BLaER1 treated with 17β-estradiol and CSF1 and Interleukin-3, amounts not matched to agents 10 nM and 100 nM (cell line): ENCODE measurements around the gene SLC22A16.

Source experiments
- H3K27ac ChIP-seq, 11 experiments: shearing (Covaris generic); formaldehyde crosslinking; 2 replicates each; pipeline ENCODE4 v1.8.1; 2022
- H3K27me3 ChIP-seq, 11 experiments: shearing (Covaris generic); formaldehyde crosslinking; 2 replicates each; pipeline ENCODE4 v1.8.1; 2022
- H3K36me3 ChIP-seq, 11 experiments: shearing (Covaris generic); formaldehyde crosslinking; 2 replicates each; pipeline ENCODE4 v1.8.1; 2022
- H3K4me1 ChIP-seq, 10 experiments: shearing (Covaris generic); formaldehyde crosslinking; 2 replicates each; pipeline ENCODE4 v1.8.1; 2022
- H3K4me2 ChIP-seq, 11 experiments: shearing (Covaris generic); formaldehyde crosslinking; 2 replicates each; pipeline ENCODE4 v1.8.1; 2022
- H3K4me3 ChIP-seq, 10 experiments: shearing (Covaris generic); formaldehyde crosslinking; 2 replicates each; pipeline ENCODE4 v1.8.1; 2022
- H3K9ac ChIP-seq, 11 experiments: shearing (Covaris generic); formaldehyde crosslinking; 2 replicates each; pipeline ENCODE4 v1.8.1; 2022
- H3K9me3 ChIP-seq, 11 experiments: shearing (Covaris generic); formaldehyde crosslinking; replicated peaks in 1 of 11; 2 replicates each; pipeline ENCODE4 v1.8.1; 2022
- H4K20me1 ChIP-seq, 11 experiments: shearing (Covaris generic); formaldehyde crosslinking; 2 replicates each; pipeline ENCODE4 v1.8.1; 2022
- Cebpa-rat ChIP-seq, 11 experiments: shearing (Covaris generic); IDR thresholded peaks; 2 replicates each; pipeline ENCODE4 v1.8.1; 2022

SLC22A16 gene

DNA sequence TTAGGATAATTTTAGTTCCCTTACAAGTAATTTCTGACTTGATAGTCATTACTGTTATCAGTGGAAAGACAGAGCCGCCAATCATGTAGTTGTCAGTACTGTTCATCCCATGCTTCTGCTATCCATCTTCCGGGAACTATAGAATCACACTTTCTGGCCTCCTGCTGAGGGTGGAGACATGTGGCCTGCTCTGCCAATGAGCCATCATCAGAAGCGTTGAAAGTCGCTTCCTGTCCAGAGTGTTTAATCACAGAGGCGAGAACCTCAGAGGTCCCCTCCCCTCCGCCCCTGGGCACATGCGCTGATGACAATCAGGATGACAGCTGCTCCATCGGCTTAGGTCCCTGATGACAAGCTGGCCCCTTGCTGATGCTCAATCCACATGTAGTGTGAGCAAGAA is 64.1 kb downstream of the SLC22A16 start:
- H3K9me3 ChIP-seq = peaks cover 0 to 16% (median 9%) of the 10 kb centered on the region in 11 experiments; a peak in 9 of 22 replicates
- H3K4me1 ChIP-seq = peaks cover 0 to 2% (median 0%) of the 10 kb centered on the region in 10 experiments; a peak in 5 of 20 replicates
- no peak overlapping the region for H3K4me3 ChIP-seq
- no peaks in the 10 kb centered on the region for H3K27me3 ChIP-seq
- H3K27ac ChIP-seq = no peak overlapping the region
- no peak overlapping the region for H3K4me2 ChIP-seq
- no peak overlapping the region for H3K9ac ChIP-seq
- no peaks in the 10 kb centered on the region for H4K20me1 ChIP-seq
- TF ChIP-seq Cebpa-rat (IDR thresholded peaks at IDR 0.05) = no peak
- no peaks in the 10 kb centered on the region for H3K36me3 ChIP-seq

DNA sequence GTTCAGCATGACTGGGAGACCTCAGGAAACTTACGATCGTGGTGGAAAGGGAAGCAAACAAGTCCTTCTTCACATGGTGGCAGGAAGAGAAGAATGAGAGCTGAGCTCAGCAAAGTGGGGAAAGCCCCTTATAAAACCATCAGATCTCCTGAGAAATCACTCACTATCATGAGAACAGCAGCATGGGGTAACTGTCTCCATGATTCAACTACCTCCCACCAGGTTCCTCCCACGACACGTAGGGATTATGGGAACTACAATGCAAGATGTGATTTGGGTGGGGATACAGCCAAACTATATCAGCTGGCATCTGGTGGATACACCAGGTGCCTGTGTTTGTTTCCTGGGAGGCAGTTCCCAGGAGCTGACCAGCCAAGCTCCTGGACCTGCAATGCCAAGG is 65.9 kb downstream of the SLC22A16 start:
- Histone ChIP-seq H3K4me1 (no peaks in the 10 kb centered on the region; a peak in 1 of 20 replicates), H3K4me3 (no peak overlapping the region), H4K20me1 (no peaks in the 10 kb centered on the region), H3K9me3 (peaks cover 0 to 16% (median 2%) of the 10 kb centered on the region in 11 experiments; a peak in 8 of 22 replicates), H3K4me2 (peak overlapping the region in 2 of 11 experiments; percentile 8 to 9; a peak in 2 of 22 replicates), H3K36me3 (no peaks in the 10 kb centered on the region), H3K27ac (no peak overlapping the region), H3K9ac (no peak overlapping the region), H3K27me3 (no peaks in the 10 kb centered on the region)
- no peak for TF ChIP-seq Cebpa-rat (IDR thresholded peaks at IDR 0.05)

DNA sequence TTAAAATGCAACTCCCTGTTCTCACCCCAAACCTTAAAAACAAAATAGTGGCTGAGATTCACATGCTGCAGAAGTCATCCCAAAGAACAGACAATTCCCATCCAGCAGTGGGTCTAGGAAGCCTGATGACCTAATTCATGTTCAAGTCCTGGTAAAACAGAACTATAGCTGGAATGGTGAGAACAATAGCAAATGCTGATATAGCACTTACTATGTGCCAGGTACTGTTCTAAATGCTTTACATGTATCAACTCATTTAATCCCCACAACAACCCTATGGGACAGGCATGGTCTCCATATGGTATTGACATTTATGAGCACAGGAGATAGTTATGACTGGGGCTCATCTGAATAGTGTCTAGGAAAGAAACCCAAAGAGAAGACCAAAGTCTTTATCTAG is 66.6 kb downstream of the SLC22A16 start:
- Histone ChIP-seq H3K4me1 (no peaks in the 10 kb centered on the region; a peak in 1 of 20 replicates), H3K4me3 (no peak overlapping the region), H3K27ac (no peak overlapping the region), H3K27me3 (no peaks in the 10 kb centered on the region), H3K36me3 (no peaks in the 10 kb centered on the region), H3K9ac (no peak overlapping the region), H4K20me1 (no peaks in the 10 kb centered on the region), H3K9me3 (peaks cover 0 to 16% (median 0%) of the 10 kb centered on the region in 11 experiments; a peak in 7 of 22 replicates), H3K4me2 (0 out of 22 replicates have a peak overlapping the region, but pooled peaks of 1 of the 11 experiments have one; percentile 9)
- no peak for TF ChIP-seq Cebpa-rat (IDR thresholded peaks at IDR 0.05)

DNA sequence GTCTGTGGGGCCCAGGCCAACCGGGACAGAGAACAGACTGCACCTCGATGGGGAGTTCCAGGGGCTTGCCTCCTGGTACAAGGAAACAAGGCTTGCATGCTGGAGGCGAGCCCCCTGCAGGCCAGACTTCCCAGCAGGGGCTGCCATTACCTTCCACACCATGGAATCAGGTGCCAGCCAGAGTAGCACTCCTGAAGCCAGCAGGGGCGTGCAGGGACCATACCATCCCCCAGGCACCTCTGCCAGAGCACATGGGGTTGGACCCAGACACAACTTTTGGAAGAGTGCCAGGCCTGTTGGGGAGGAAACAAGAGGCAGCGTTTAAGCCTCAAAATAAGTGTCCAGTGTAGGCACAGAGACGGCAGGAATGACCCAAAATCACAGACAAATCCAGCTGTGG is 67.5 kb downstream of the SLC22A16 start:
- no peak for TF ChIP-seq Cebpa-rat (IDR thresholded peaks at IDR 0.05)
- H4K20me1 ChIP-seq = no peaks in the 10 kb centered on the region
- no peak overlapping the region for H3K9ac ChIP-seq
- H3K4me1 ChIP-seq = no peaks in the 10 kb centered on the region; a peak in 1 of 20 replicates
- no peaks in the 10 kb centered on the region for H3K36me3 ChIP-seq
- H3K9me3 ChIP-seq = peaks cover 0 to 16% (median 0%) of the 10 kb centered on the region in 11 experiments; a peak in 7 of 22 replicates
- H3K4me2 ChIP-seq = no peak overlapping the region
- H3K27me3 ChIP-seq = no peaks in the 10 kb centered on the region
- no peak overlapping the region for H3K27ac ChIP-seq
- H3K4me3 ChIP-seq = no peak overlapping the region

DNA sequence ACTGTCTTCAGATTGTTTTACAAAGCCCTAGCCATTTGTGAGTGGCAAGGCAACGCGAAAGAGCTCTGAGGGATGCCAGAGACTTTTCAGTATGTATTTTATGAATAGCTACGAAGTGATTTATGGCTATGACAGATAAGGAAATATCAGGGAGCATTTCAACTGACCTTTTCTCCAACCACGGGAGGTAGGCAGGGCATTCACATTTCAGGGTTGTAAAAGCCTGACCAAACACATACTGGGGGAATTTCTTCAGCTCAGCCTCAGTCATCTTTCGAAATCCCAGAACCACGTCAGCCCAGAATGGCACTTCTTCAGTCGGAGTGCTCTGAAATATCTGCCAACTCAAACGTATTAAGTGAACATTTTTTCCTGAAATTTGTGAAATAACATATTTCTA is 71.8 kb downstream of the SLC22A16 start:
- Histone ChIP-seq H3K27ac (no peak overlapping the region), H3K4me1 (peaks cover 0 to 7% (median 4%) of the 10 kb centered on the region in 10 experiments; a peak in 9 of 20 replicates), H3K36me3 (no peaks in the 10 kb centered on the region), H3K4me3 (no peak overlapping the region), H4K20me1 (no peaks in the 10 kb centered on the region), H3K9ac (no peak overlapping the region), H3K9me3 (peaks cover 0 to 8% (median 0%) of the 10 kb centered on the region in 11 experiments; a peak in 4 of 22 replicates), H3K27me3 (peaks cover 3 to 14% (median 12%) of the 10 kb centered on the region in 11 experiments; a peak in 20 of 22 replicates), H3K4me2 (no peak overlapping the region)
- TF ChIP-seq Cebpa-rat (IDR thresholded peaks at IDR 0.05) = no peak

DNA sequence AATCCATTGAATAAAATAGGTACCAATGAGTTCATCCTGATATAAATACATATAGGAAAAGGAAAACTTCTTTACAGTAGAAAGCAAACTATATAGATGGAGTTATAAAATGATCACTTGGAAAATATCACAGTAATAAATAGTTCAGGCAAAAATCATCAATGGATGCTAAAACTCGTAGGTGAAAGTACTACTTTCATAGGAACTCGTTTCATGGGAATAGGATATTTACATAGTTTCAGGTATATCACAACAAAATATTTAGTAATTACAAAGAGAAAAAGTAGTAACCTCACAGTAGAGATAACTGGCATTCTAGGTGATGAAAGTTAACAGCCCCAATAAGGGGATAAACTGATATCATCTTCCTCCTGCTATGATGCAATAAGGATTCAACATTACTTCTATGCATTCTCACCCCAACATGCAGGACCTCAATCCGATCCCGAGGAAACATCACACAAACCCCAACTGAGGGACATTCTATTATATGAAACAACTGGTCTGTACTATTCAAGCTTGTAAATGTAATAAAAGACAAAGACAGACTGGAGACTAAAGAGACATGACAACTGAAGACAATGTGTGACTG is 74.7 kb downstream of the SLC22A16 start:
- H4K20me1 ChIP-seq = no peaks in the 10 kb centered on the region
- H3K4me2 ChIP-seq = no peak overlapping the region
- TF ChIP-seq Cebpa-rat (IDR thresholded peaks at IDR 0.05) = no peak
- H3K9ac ChIP-seq = no peak overlapping the region
- no peak overlapping the region for H3K4me3 ChIP-seq
- H3K4me1 ChIP-seq = peaks cover 0 to 15% (median 12%) of the 10 kb centered on the region in 10 experiments; a peak in 16 of 20 replicates
- H3K27ac ChIP-seq = no peak overlapping the region
- H3K9me3 ChIP-seq = peaks cover 0 to 8% (median 0%) of the 10 kb centered on the region in 11 experiments; a peak in 1 of 22 replicates
- H3K27me3 ChIP-seq = peaks cover 3 to 16% (median 14%) of the 10 kb centered on the region in 11 experiments; a peak in 20 of 22 replicates
- H3K36me3 ChIP-seq = no peaks in the 10 kb centered on the region

DNA sequence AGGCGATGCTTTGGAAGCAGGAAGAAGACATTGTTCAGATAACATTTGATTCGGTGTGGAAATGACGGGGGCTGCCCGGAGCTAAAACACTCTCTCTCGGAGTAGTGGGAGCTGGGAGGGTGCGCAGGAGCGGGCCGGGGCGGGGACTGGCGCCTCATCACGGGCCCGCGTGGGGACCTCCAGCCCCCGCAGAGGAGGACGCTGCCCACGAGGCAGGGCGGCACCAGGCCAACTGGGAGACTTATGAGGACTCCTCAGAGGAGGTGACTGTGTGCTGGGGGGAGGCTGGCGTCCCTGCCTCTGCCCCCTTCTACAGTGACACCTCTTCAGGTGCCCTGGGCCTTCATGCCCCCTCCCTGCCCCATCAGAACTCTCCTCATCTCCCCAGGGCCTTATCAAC is 76.2 kb downstream of the SLC22A16 start:
- H3K4me3 ChIP-seq = no peak overlapping the region

DNA sequence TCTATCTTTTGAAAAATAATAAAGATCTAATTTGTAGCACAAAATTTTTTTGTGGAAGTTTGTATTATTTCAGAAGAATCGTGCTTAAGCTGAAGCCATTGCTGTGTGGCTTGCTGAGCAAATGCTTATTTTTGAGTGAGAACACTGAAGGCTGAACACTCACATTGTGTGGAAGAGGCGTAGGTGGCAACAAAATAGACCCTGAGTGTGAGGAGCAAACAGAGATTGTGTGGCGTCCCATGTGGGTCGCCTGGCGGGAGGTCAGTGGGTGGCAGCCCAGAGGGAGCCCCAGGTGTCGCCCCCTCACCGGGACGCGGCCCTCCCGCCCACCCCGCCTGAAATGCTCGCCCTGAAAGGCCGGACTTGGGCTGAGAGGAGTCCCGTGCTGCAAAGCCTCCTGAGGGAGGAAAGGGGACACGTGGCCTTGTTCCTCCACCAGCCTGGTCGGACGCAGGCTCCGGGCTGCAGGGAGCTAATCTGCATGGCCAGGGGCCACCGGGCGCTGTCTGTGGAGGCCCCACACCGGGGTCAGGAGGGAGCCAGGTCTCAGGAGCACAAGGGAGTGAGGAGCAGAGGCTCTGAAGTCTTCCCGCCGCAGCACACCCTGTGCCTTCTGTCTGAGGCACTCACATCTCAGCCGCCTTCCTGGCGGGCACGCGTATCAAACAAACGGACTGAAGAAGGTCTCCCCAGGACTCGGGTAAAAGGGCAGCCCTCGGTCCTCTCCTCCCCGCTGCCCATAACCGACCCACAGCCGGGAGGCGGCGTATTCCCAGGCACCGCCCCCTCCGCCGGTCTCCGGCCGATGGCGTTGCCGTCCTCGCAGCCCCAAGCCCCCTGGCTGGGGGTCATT is 77.0 kb downstream of the SLC22A16 start:
- Histone ChIP-seq H3K9me3 (peaks cover 0 to 8% (median 0%) of the 10 kb centered on the region in 11 experiments; a peak in 1 of 22 replicates), H3K9ac (no peak overlapping the region), H3K27ac (no peak overlapping the region), H3K4me1 (peaks cover 0 to 15% (median 13%) of the 10 kb centered on the region in 10 experiments; a peak in 16 of 20 replicates), H3K4me2 (peak overlapping the region; percentile 27 to 57 (median 41); a peak in 20 of 22 replicates), H3K4me3 (no peak overlapping the region), H3K27me3 (peaks cover 3 to 16% (median 14%) of the 10 kb centered on the region in 11 experiments; a peak in 20 of 22 replicates), H4K20me1 (no peaks in the 10 kb centered on the region), H3K36me3 (no peaks in the 10 kb centered on the region)
- no peak for TF ChIP-seq Cebpa-rat (IDR thresholded peaks at IDR 0.05)

More for the DNA sequence above, 76.2 kb downstream of the SLC22A16 start:
- Histone ChIP-seq H3K9ac (no peak overlapping the region), H3K36me3 (no peaks in the 10 kb centered on the region), H3K4me1 (peaks cover 0 to 15% (median 13%) of the 10 kb centered on the region in 10 experiments; a peak in 16 of 20 replicates), H3K27me3 (peaks cover 3 to 16% (median 14%) of the 10 kb centered on the region in 11 experiments; a peak in 20 of 22 replicates), H3K27ac (no peak overlapping the region), H4K20me1 (no peaks in the 10 kb centered on the region), H3K9me3 (peaks cover 0 to 8% (median 0%) of the 10 kb centered on the region in 11 experiments; a peak in 1 of 22 replicates), H3K4me2 (peak overlapping the region in 6 of 11 experiments; percentile 29 to 54 (median 41); a peak in 8 of 22 replicates)
- no peak for TF ChIP-seq Cebpa-rat (IDR thresholded peaks at IDR 0.05)

DNA sequence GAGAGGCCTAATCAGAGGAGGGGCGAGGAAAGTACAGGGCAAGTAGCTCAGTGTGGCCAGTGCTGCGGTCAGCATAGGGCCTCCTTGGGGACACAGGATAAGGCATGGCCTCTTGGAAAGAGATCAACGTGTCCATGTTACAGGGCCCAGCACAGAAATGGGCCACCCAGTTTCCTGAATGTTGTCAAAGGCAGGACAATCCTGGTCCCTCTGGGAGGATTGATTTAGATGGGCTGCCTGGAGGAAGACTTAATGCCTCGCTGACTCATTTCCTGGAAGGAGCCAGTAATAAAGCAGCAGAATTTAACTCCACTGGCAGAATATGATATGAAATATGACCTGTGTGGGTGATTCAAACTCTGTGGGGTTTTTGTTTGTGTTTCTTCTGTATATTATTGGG is 77.6 kb downstream of the SLC22A16 start:
- peak overlapping the region; percentile 9 to 40 (median 28); a peak in 16 of 22 replicates for H3K4me2 ChIP-seq

More for the DNA sequence above, 77.6 kb downstream of the SLC22A16 start:
- H3K9me3 ChIP-seq = peaks cover 0 to 8% (median 0%) of the 10 kb centered on the region in 11 experiments; a peak in 1 of 22 replicates
- H3K4me1 ChIP-seq = peaks cover 0 to 15% (median 13%) of the 10 kb centered on the region in 10 experiments; a peak in 16 of 20 replicates
- no peak overlapping the region for H3K4me3 ChIP-seq
- no peak overlapping the region for H3K27ac ChIP-seq
- no peaks in the 10 kb centered on the region for H4K20me1 ChIP-seq
- TF ChIP-seq Cebpa-rat (IDR thresholded peaks at IDR 0.05) = no peak
- H3K36me3 ChIP-seq = no peaks in the 10 kb centered on the region
- no peak overlapping the region for H3K9ac ChIP-seq
- H3K27me3 ChIP-seq = peaks cover 3 to 16% (median 14%) of the 10 kb centered on the region in 11 experiments; a peak in 20 of 22 replicates
